Liver (tissue), 3 donors: ENCODE data around the gene SEC22A.

ENCODE experiments used
- CTCF ChIP-seq: fragments of 150-350 bp; IDR thresholded peaks from 2 replicates; pipeline ENCODE4 v1.5.1; 2017; ENCODE audit warnings: improper control_type of control experiment, low read depth, low read length; ENCODE audit not compliant: missing input control
- MAX ChIP-seq: IDR thresholded peaks from 2 replicates; pipeline ENCODE4 v1.6.1; 2016; ENCODE audit warnings: antibody characterized with exemption
- SP1 ChIP-seq: IDR thresholded peaks from 2 replicates; pipeline ENCODE4 v1.6.1; 2018; ENCODE audit warnings: antibody characterized with exemption, mild to moderate bottlenecking
- donor health status: healthy.
- donor health status: healthy.

- TF ChIP-seq SP1 (no peak), MAX (no peak), CTCF (no peak)
These were observed 85.6 kb downstream of the SEC22A start for GRCh38 chr3:123287051-123287961.
